Measurements from ENCODE around the gene PAK4. TPM values are rescaled to one million over a fixed set of nuclear protein-coding genes. Genes with fewer than 3 reads are reported as not detected.

Gene PAK4
- total RNA-seq, 1 donor from 2014 or later: 48.8 TPM

GRCh38 chr19:39160523-39160861 is 34.9 kb downstream of the PAK4 start:
- no peak for TF ChIP-seq CTCF (IDR thresholded peaks at IDR 0.05; ENCODE audit: unreplicated experiment)
- Mint-ChIP-seq H3K4me3 (ENCODE audit: unreplicated experiment) (no peak overlapping the region), H3K27me3 (ENCODE audit: unreplicated experiment) (peaks cover 10% of the 10 kb centered on the region), H3K36me3 (ENCODE audit: low read depth, unreplicated experiment) (peaks cover 11% of the 10 kb centered on the region), H3K27ac (ENCODE audit: unreplicated experiment) (peak overlapping the region; percentile 30), H3K4me1 (ENCODE audit: unreplicated experiment) (peaks cover 27% of the 10 kb centered on the region), H3K9me3 (ENCODE audit: unreplicated experiment) (no peaks in the 10 kb centered on the region)
- no peak for DNase-seq (ENCODE audit: low spot score)

GRCh38 chr19:39160889-39161672 is 35.5 kb downstream of the PAK4 start:
- TF ChIP-seq CTCF (IDR thresholded peaks at IDR 0.05; ENCODE audit: unreplicated experiment): no peak
- DNase-seq (ENCODE audit: low spot score): no peak
- Mint-ChIP-seq H3K4me1 (ENCODE audit: unreplicated experiment) (peaks cover 24% of the 10 kb centered on the region), H3K27me3 (ENCODE audit: unreplicated experiment) (peaks cover 10% of the 10 kb centered on the region), H3K4me3 (ENCODE audit: unreplicated experiment) (no peak overlapping the region), H3K27ac (ENCODE audit: unreplicated experiment) (peak overlapping the region; percentile 30), H3K9me3 (ENCODE audit: unreplicated experiment) (no peaks in the 10 kb centered on the region), H3K36me3 (ENCODE audit: low read depth, unreplicated experiment) (peaks cover 11% of the 10 kb centered on the region)

GRCh38 chr19:39162441-39163043 is 37.0 kb downstream of the PAK4 start:
- H3K4me3 Mint-ChIP-seq (ENCODE audit: unreplicated experiment): no peak overlapping the region
- peaks cover 10% of the 10 kb centered on the region for H3K27me3 Mint-ChIP-seq (ENCODE audit: unreplicated experiment)
- TF ChIP-seq CTCF (IDR thresholded peaks at IDR 0.05; ENCODE audit: unreplicated experiment): no peak
- H3K36me3 Mint-ChIP-seq (ENCODE audit: low read depth, unreplicated experiment): peaks cover 11% of the 10 kb centered on the region
- peaks cover 22% of the 10 kb centered on the region for H3K4me1 Mint-ChIP-seq (ENCODE audit: unreplicated experiment)
- no peak for DNase-seq (ENCODE audit: low spot score)
- no peak overlapping the region for H3K27ac Mint-ChIP-seq (ENCODE audit: unreplicated experiment)
- no peaks in the 10 kb centered on the region for H3K9me3 Mint-ChIP-seq (ENCODE audit: unreplicated experiment)

- TF ChIP-seq CTCF (IDR thresholded peaks at IDR 0.05; ENCODE audit: unreplicated experiment): no peak
- DNase-seq (ENCODE audit: low spot score): no peak
- Mint-ChIP-seq H3K36me3 (ENCODE audit: low read depth, unreplicated experiment) (peaks cover 7% of the 10 kb centered on the region), H3K4me1 (ENCODE audit: unreplicated experiment) (peaks cover 15% of the 10 kb centered on the region), H3K9me3 (ENCODE audit: unreplicated experiment) (no peaks in the 10 kb centered on the region), H3K27me3 (ENCODE audit: unreplicated experiment) (peaks cover 5% of the 10 kb centered on the region), H3K4me3 (ENCODE audit: unreplicated experiment) (no peak overlapping the region), H3K27ac (ENCODE audit: unreplicated experiment) (no peak overlapping the region)
Observed at GRCh38 chr19:39163621-39164020, 38.0 kb downstream of the PAK4 start.

GRCh38 chr19:39164289-39164688 is 38.7 kb downstream of the PAK4 start:
- Mint-ChIP-seq H3K9me3 (ENCODE audit: unreplicated experiment) (no peaks in the 10 kb centered on the region), H3K36me3 (ENCODE audit: low read depth, unreplicated experiment) (peaks cover 8% of the 10 kb centered on the region), H3K4me1 (ENCODE audit: unreplicated experiment) (peaks cover 15% of the 10 kb centered on the region), H3K27me3 (ENCODE audit: unreplicated experiment) (peaks cover 5% of the 10 kb centered on the region), H3K27ac (ENCODE audit: unreplicated experiment) (no peak overlapping the region), H3K4me3 (ENCODE audit: unreplicated experiment) (no peak overlapping the region)
- no peak for DNase-seq (ENCODE audit: low spot score)
- TF ChIP-seq CTCF (IDR thresholded peaks at IDR 0.05; ENCODE audit: unreplicated experiment): no peak

All from endothelial cell (in vitro differentiated cells).